SK-N-MC (cell line): ENCODE measurements around the gene EBNA1BP2.
"Not testable (repeated sequence)": the region's sequence is repeated elsewhere in the genome, so short reads cannot be mapped to it uniquely, and the experiment has no call there.

ENCODE experiments used
- DNase-seq: peaks from one replicate; pipeline ENCODE4 v3.0.0-alpha.2; 2011; ENCODE audit warnings: low read depth, low spot score
- H3K27ac ChIP-seq: fragments of 200-600 bp; sonication (generic); 2 replicates; pipeline ENCODE4 v1.5.1; 2016; ENCODE audit warnings: mixed run types
- H3K36me3 ChIP-seq: fragments of 200-600 bp; sonication (generic); 2 replicates; pipeline ENCODE4 v1.6.1; 2017; ENCODE audit warnings: antibody characterized with exemption, low read length, mixed read lengths; ENCODE audit not compliant: insufficient read depth
- H3K4me3 ChIP-seq: fragments of 200-600 bp; sonication (generic); 2 replicates; pipeline ENCODE4 v1.5.1; 2016
- H3K9ac ChIP-seq: fragments of 200-600 bp; sonication (generic); 2 replicates; pipeline ENCODE4 v1.8.0; 2017; ENCODE audit warnings: mixed run types, mixed read lengths; ENCODE audit not compliant: insufficient read length
- H3K9me3 ChIP-seq: fragments of 200-600 bp; sonication (generic); 2 replicates; pipeline ENCODE4 v1.6.1; 2017; ENCODE audit warnings: low read depth, mild to moderate bottlenecking, antibody characterized with exemption, low read length, moderate library complexity, mixed read lengths
- EZH2 ChIP-seq: fragments of 200-600 bp; sonication (generic); IDR thresholded peaks from one replicate; pipeline ENCODE4 v1.6.1; 2017; ENCODE audit warnings: antibody characterized with exemption
- FOXP2 ChIP-seq: optimal IDR thresholded peaks from 2 replicates; pipeline ENCODE3; 2011; ENCODE audit warnings: mild to moderate bottlenecking, moderate library complexity; ENCODE audit not compliant: insufficient read depth; ENCODE audit errors: extremely low read length, control extremely low read depth
- POLR2AphosphoS5 ChIP-seq: IDR thresholded peaks from 2 replicates; pipeline ENCODE4 v1.6.1; 2012; ENCODE audit warnings: mild to moderate bottlenecking, low read depth, low read length, borderline replicate concordance

EBNA1BP2 gene

DNA sequence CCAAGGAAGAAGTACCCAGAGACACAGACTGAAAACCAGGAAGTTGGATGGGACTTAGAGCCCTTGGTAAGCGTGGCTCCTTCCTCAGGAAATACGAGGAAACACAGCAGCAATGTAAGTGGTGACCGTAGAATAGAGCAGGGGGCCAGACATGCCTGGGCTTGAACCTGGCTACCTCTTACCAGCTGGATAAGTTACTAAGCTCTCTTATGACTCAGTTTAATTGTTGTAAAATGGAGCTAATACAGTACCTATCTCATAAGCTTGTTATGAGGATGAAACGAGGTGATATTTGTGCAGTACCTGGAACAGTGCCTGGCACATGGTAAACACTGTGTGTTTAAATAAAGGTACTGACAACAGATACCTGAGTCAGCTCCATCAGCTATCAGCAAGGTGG lies 19.2 kb downstream of the EBNA1BP2 start:
- Histone ChIP-seq H3K4me3 (no peak overlapping the region), H3K9me3 (no peaks in the 10 kb centered on the region), H3K27ac (no peak overlapping the region), H3K36me3 (no peaks in the 10 kb centered on the region), H3K9ac (no peak overlapping the region)
- DNase-seq = no peak
- TF ChIP-seq EZH2 (no peak), POLR2AphosphoS5 (no peak), FOXP2 (no peak)

DNA sequence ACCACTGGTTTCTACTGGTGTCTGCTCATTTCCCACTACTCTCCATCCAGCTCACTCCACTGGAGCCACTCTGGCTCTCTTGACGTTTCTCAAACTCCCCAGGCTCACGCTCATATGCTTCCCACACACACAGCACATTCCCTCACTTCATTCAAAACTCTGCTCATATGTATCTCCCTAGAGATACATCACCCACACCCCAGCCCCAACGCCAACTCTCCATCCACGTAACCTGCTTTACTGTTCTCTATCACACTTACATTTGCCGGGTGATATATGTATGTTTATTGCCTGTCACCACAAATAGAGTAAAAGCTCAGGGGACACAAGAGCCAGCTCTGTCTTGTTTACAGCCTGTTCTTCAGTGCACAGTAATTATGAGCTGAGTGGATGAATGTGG lies 22.2 kb downstream of the EBNA1BP2 start:
- H3K27ac ChIP-seq = no peak overlapping the region
- H3K9me3 ChIP-seq = no peaks in the 10 kb centered on the region
- no peak for TF ChIP-seq EZH2
- no peak for TF ChIP-seq FOXP2
- TF ChIP-seq POLR2AphosphoS5 = no peak
- DNase-seq = no peak
- no peaks in the 10 kb centered on the region for H3K36me3 ChIP-seq
- H3K9ac ChIP-seq = no peak overlapping the region
- H3K4me3 ChIP-seq = no peak overlapping the region

GRCh38 chr1:43147625-43148327 lies 24.3 kb downstream of the EBNA1BP2 start:
- H3K27ac ChIP-seq = no peak overlapping the region
- H3K4me3 ChIP-seq = peak overlapping the region; percentile 79
- no peaks in the 10 kb centered on the region for H3K9me3 ChIP-seq
- no peak overlapping the region for H3K9ac ChIP-seq
- TF ChIP-seq EZH2 = no peak
- TF ChIP-seq FOXP2 = no peak
- no peak for TF ChIP-seq POLR2AphosphoS5
- H3K36me3 ChIP-seq = no peaks in the 10 kb centered on the region
- peak; percentile 42 for DNase-seq

GRCh38 chr1:43144237-43144636 lies 27.9 kb downstream of the EBNA1BP2 start:
- Histone ChIP-seq H3K9me3 (no peaks in the 10 kb centered on the region; the same call in 1 of the 2 replicates), H3K36me3 (no peaks in the 10 kb centered on the region), H3K4me3 (no peak overlapping the region), H3K27ac (no peak overlapping the region), H3K9ac (no peak overlapping the region)
- no peak for TF ChIP-seq POLR2AphosphoS5
- no peak for TF ChIP-seq FOXP2
- TF ChIP-seq EZH2 = no peak
- no peak for DNase-seq

- no peak overlapping the region for H3K9ac ChIP-seq
- no peaks in the 10 kb centered on the region for H3K36me3 ChIP-seq
- no peak overlapping the region for H3K27ac ChIP-seq
- no peak for DNase-seq
- no peak overlapping the region for H3K4me3 ChIP-seq
- TF ChIP-seq POLR2AphosphoS5 = no peak
- no peak for TF ChIP-seq FOXP2
- no peak for TF ChIP-seq EZH2
- H3K9me3 ChIP-seq = no peaks in the 10 kb centered on the region; the same call in 1 of the 2 replicates
Observed at GRCh38 chr1:43143441-43143888, 28.6 kb downstream of the EBNA1BP2 start.

DNA sequence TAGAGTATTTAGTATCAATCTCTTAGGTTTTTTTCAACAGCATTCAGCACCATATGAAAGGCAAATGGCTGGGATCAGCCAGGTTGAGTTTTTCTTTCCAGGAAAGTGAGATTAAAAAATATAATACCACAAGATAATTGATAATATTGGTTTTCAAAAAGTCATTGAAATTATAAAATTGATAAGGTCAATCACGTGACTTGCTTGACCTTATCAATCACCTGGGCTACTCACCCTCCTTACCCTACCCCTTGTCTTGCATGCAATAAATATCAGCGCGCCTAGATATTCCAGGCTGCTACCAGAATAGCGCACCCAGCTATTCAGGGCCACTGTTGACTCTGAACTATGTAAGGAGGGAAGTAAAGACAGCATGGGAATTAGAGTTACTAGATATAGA lies 31.5 kb downstream of the EBNA1BP2 start:
- Histone ChIP-seq H3K4me3 (no peak overlapping the region), H3K36me3 (no peaks in the 10 kb centered on the region), H3K9ac (no peak overlapping the region), H3K27ac (no peak overlapping the region), H3K9me3 (no peaks in the 10 kb centered on the region; the same call in 1 of the 2 replicates)
- DNase-seq = no peak
- TF ChIP-seq FOXP2 (no peak), EZH2 (no peak), POLR2AphosphoS5 (no peak)

- no peaks in the 10 kb centered on the region; the same call in 1 of the 2 replicates for H3K9me3 ChIP-seq
- no peak overlapping the region for H3K27ac ChIP-seq
- DNase-seq = no peak
- H3K36me3 ChIP-seq = no peaks in the 10 kb centered on the region
- TF ChIP-seq POLR2AphosphoS5 (no peak), FOXP2 (no peak), EZH2 (no peak)
- no peak overlapping the region for H3K4me3 ChIP-seq
- no peak overlapping the region for H3K9ac ChIP-seq
Observed at GRCh38 chr1:43140010-43140409, 32.1 kb downstream of the EBNA1BP2 start.

DNA sequence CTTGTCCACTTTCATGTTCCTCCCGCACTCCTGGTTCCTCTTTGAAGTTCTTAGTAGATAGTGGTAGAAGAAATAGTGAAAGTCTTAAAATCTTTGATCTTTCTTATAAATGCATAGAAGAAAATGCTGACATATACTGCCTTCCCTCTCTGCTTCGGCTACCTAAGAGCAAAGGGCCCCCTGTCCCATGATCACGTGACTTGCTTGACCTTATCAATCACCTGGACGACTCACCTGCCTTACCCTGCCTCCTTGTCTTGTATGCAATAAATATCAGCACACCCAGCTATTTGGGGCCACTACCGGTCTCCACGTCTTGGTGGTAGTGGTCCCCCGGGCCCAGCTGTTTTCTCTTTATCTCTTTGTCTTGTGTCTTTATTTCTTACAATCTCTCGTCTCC lies 32.8 kb downstream of the EBNA1BP2 start:
- H3K9me3 ChIP-seq, H3K9ac ChIP-seq, H3K4me3 ChIP-seq, H3K36me3 ChIP-seq, H3K27ac ChIP-seq, DNase-seq: not testable (repeated sequence)
